GM18520 (cell line): ENCODE results near the gene INTS7.
A peak's percentile ranks its signal among the peaks of the same experiment; 100 is the strongest.

Source experiments
- ATAC-seq: cut with Tn5 transposase; IDR thresholded peaks from one replicate; pipeline ENCODE4 v1.9.1; 2021; ENCODE audit not compliant: unreplicated experiment

The INTS7 gene, protein sequence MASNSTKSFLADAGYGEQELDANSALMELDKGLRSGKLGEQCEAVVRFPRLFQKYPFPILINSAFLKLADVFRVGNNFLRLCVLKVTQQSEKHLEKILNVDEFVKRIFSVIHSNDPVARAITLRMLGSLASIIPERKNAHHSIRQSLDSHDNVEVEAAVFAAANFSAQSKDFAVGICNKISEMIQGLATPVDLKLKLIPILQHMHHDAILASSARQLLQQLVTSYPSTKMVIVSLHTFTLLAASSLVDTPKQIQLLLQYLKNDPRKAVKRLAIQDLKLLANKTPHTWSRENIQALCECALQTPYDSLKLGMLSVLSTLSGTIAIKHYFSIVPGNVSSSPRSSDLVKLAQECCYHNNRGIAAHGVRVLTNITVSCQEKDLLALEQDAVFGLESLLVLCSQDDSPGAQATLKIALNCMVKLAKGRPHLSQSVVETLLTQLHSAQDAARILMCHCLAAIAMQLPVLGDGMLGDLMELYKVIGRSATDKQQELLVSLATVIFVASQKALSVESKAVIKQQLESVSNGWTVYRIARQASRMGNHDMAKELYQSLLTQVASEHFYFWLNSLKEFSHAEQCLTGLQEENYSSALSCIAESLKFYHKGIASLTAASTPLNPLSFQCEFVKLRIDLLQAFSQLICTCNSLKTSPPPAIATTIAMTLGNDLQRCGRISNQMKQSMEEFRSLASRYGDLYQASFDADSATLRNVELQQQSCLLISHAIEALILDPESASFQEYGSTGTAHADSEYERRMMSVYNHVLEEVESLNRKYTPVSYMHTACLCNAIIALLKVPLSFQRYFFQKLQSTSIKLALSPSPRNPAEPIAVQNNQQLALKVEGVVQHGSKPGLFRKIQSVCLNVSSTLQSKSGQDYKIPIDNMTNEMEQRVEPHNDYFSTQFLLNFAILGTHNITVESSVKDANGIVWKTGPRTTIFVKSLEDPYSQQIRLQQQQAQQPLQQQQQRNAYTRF

GRCh38 chr1:212035123-212035834 is at the start of gene INTS7, which contains the start of gene DTL:
TSS of gene INTS7 (minus strand) at chr1:212035557. CDS start at chr1:212035437, 120 bp downstream.
TSS of gene DTL (plus strand) at chr1:212035748. CDS start at chr1:212035891, 143 bp downstream.
- ATAC-seq = peak; percentile 60

- ATAC-seq = no peak
These were observed 47.5 kb upstream of the INTS7 start for GRCh38 chr1:212082765-212083406.

DNA sequence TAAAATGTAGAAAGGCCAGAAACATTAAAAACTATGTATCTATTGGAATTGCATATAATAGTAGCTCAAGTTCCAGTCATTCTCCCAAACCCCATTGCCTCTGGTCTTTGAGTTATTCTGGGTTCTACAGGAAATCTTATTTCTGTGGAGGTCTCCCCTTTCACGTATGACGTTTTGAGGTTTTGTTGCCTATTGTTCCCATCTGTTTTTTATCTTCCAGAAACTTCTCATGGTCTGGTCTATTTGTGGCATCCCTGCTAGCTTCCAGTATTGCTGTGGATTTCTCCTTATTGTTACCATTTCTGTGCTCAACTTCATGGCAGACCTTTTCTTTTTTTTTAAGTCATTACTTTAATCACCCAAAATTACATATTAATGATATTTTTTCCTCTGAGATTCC is 43.5 kb upstream of the INTS7 start:
- ATAC-seq = no peak

- no peak for ATAC-seq
These were observed 41.7 kb upstream of the INTS7 start for GRCh38 chr1:212077028-212077427.

- ATAC-seq = no peak
These were observed 39.5 kb upstream of the INTS7 start for GRCh38 chr1:212074856-212075255.

- no peak for ATAC-seq
These were observed 39.0 kb upstream of the INTS7 start for GRCh38 chr1:212074313-212074712.

DNA sequence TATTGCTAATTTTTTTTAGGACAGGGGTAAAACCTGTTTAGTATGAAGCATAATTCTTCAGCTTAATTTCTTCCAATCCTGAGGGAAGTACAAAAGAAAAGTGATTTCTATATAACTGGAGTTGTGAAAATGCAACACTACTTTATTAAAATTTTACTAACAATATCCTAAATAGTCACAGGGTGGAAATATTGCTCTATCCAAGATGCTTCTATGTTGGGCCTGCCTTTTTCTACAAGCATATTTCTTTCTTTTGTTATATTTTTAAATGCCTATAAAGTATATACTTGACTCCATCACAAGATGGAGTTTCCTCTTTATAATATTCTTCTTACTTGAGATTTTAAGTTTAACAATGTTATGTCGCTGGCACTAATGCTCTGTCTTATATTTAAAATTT is 38.1 kb upstream of the INTS7 start:
- no peak for ATAC-seq

DNA sequence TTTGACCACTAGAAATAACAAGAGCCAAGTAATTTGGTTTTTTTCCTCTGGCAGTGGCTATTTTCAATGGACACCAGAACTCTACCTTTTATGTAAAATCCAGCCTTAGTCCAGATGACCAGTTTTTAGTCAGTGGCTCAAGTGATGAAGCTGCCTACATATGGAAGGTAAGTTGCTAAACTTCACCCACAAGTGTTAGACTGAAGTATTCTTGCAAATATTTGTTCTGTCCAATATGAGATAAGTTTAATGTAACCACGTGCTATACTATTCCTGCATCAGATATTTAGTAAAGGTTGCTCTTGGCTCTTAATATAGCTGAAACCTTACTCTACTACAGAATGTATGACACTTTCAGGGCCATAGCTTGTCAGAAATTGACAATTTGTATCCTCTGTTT is 36.7 kb upstream of the INTS7 start:
- no peak for ATAC-seq

- no peak for ATAC-seq
These were observed 35.5 kb upstream of the INTS7 start for GRCh38 chr1:212070720-212071302.

DNA sequence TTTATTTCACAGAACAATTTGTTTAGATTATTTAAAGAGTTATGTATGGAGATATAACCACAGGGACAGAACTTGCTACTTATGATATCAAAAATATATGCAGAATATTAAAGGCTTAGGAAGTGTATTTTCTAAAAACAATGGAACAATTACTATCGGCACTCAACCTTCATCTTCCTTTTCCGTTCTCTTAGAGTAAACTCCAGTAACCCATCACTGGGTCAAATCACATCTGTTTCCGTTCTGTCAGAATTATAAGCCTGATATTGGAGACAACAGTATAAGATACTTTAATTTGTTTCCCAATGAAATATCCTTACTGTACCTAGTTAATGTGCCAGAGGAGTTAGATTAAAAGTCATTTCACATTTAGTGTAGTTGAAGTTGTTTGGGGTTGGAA is 32.4 kb upstream of the INTS7 start:
- no peak for ATAC-seq

DNA sequence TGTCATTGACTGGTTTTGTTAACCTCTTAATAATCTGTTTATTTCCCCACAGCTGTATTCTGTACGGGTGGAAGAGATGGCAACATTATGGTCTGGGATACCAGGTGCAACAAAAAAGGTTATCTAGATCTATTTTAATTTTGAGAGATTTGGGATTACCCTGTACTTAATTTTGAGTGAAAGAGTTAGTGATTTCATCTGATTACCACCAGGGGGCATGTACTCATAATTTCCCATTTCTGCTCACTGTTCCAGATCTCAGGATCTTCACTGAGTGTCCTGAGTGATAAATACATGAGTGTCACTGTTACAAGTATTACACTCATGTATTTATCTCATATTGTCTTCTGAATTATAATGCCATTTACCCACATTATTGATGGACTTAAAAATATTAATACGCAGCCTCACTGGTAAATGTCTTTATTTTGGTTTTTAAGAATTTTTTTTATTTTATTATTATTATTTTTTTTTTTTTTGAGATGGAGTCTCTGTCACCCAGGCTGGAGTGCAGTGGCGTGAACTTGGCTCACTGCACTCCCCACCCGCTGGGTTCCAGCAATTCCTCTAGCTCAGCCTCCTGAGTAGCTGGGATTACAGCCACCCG is 27.6 kb upstream of the INTS7 start:
- ATAC-seq = no peak

DNA sequence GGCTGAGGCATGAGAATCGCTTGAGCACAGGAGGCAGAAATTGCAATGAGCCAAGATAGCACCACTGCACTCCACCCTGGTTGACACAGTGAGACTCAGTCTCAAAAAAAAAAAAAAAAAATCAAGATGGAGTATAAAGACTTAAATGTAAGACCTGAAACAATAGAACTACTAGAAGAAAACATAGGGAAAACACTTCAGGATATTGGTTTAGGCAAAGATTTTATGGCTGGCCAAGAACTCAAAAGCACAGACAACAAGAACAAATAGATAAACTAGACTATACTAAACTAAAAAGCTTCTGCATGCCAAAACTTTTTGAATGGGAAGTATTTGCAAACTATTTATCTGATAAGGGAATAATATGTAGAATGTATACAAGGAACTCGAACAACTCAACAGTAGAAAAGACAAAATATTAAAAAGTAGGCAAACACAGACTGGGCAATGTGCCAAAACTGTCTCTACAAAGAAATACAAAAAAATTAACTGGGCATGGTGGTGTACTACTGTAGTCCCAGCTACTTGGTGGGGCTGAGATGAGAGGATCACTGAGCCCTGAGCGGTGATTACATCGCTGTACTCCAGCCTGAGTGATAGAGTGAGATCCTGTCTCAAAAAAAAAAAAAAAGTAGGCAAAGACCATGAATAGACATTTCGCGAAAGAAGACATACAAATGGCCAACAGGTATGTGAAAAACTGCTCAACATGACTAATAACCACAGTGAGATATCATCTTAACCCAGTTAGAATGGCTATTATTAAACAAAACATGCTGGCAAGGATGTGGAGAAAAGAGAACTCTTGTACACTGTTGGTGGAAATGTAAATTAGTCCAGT is 25.5 kb upstream of the INTS7 start:
- ATAC-seq = no peak

GRCh38 chr1:212055333-212055732 is 20.0 kb upstream of the INTS7 start:
- no peak for ATAC-seq

GRCh38 chr1:212053993-212054392 is 18.6 kb upstream of the INTS7 start:
- ATAC-seq = no peak

GRCh38 chr1:212045981-212046380 is 10.6 kb upstream of the INTS7 start:
- ATAC-seq = no peak

- ATAC-seq = no peak
These were observed 9.5 kb upstream of the INTS7 start for GRCh38 chr1:212044851-212045250.

DNA sequence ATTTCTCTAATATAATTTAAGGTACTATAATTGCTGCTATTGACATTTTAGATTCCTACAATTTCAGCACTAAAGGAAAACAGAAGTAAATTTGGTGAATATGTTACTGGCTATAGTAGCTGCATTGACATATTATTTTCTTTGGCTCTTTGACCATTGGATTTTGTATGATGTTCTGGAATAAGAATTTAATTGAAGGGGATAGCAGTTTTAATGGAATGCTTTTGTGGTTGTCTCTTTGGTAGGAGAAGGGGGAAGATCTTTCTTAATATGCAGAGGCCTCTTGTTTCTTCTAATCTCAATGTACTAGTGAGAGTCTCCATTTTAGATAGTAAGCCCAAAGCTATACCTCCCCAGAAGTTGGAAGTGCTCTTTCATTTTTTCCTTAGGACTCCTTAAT is 7.1 kb upstream of the INTS7 start:
- no peak for ATAC-seq

GRCh38 chr1:212040629-212041412 is 5.5 kb upstream of the INTS7 start:
- no peak for ATAC-seq
